T-helper 1 cell (primary cell): Measurements from ENCODE around the gene REXO4.
"Not testable (repeated sequence)": the region's sequence is repeated elsewhere in the genome, so short reads cannot be mapped to it uniquely, and the experiment has no call there.

Experiments used
- DNase-seq, 5 donors: peaks; one replicate each; pipeline ENCODE4 v3.0.0-alpha.2; 2012 to 2020
- total RNA-seq, 4 donors: gene quantifications; one replicate each; lab custom pipeline; 2026; lab: John Stamatoyannopoulos, UW

Gene REXO4, protein sequence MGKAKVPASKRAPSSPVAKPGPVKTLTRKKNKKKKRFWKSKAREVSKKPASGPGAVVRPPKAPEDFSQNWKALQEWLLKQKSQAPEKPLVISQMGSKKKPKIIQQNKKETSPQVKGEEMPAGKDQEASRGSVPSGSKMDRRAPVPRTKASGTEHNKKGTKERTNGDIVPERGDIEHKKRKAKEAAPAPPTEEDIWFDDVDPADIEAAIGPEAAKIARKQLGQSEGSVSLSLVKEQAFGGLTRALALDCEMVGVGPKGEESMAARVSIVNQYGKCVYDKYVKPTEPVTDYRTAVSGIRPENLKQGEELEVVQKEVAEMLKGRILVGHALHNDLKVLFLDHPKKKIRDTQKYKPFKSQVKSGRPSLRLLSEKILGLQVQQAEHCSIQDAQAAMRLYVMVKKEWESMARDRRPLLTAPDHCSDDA
- 23.5 to 38.2 (median 27.1) reads per million in 4 donors for total RNA-seq

DNA sequence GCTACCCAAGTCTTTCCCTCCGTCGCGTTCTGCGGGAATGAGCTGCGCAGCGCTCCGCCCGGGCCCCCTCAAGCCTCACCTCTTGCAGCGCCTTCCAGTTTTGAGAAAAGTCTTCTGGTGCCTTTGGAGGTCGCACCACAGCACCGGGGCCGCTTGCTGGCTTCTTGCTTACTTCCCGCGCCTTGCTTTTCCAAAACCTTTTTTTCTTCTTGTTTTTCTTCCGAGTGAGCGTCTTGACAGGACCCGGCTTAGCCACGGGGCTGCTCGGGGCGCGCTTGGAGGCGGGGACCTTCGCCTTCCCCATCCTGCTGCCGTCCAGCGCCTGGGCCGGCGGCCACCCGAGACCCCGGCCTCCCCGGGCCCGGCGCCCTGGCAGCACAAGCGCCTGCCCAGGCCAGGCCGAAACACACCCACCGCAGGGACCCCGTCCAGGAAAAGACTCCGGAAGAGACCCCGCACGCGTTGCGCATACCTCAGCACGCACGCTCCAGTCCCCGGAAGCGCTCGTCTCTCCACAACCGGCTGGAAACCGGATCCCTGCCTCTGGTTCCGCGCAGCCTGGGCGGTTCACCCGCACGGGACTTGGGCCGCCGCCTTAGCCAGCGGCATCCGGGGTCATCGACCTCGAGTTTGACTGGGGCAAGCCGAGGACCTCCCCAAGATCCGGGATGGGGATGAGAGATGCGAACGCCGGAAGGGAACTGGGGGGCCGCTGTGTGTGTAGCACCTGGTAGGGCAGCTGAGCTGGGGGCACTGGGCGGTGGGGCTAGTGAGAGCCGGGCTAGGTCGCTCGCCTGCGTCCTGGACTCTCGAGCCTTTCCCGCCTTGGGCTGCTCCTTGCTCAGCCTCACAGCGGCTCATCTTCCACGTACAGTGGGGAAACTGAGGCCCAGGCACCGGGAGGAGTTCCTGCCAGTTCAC, at the start of gene REXO4:
TSS of gene REXO4 (minus strand) at position 470 of the 921 bp plus-strand sequence. CDS start at position 304, 166 bp downstream.
- DNase-seq: peak; percentile 49 to 93 (median 69)

DNA sequence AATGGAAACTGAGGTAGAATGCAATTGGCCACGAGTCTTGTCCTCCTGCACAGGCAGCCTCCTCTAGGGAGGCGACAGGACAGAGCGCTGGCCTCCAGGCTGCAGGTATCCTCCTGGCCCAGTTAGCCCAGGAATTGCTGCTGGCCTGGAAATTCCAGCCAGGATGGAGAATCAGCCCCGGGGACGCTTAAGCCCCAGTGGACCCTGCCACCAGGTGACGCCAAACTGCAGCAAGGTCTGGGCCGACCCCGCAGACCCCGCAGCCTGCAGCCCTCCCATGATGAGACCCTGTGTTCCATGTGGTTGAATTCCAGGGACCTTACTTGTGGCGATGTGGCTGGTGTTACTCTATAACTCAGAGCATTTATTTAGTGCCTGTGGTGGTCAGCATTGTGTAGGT, 49.3 kb upstream of the REXO4 start:
- no peak for DNase-seq

DNA sequence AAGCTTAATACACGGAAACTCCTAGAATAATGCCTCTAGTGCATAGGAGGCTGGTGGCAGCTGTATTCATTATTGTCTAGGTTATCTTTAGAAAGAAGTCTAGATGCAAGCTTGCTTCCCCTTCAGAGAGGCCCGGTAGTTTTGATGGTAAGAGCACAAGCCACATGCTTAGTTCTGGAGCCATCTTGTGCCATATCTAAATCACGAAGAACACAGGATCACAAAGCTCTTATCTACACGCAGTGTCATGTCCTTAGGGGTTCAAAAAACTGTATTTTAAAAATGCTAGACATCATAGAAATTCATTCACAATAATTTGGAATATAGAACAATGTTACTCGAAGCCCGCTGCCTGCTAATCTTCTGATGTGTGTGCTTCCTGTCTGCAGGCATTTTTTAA, 48.2 kb upstream of the REXO4 start:
- no peak for DNase-seq

DNA sequence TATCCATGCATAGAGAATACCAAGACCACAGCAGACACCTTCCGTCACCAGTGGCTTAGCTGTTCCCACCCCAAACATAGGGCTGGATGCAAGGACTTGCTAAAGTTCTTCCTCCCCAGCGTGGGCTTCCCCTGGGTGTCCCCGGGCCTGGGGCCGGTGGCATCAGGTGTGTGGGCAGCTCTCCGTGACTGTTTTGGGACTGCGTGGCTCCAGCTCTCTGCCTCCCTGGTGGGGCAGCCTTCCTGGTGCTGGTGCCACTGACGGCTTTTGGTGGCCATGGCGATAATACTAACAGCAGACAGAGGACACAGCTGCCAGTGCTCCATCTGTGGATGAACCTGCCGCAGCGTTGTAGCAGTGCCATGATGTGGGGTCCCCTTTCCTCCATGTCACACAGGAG, 46.8 kb upstream of the REXO4 start:
- DNase-seq: no peak

DNA sequence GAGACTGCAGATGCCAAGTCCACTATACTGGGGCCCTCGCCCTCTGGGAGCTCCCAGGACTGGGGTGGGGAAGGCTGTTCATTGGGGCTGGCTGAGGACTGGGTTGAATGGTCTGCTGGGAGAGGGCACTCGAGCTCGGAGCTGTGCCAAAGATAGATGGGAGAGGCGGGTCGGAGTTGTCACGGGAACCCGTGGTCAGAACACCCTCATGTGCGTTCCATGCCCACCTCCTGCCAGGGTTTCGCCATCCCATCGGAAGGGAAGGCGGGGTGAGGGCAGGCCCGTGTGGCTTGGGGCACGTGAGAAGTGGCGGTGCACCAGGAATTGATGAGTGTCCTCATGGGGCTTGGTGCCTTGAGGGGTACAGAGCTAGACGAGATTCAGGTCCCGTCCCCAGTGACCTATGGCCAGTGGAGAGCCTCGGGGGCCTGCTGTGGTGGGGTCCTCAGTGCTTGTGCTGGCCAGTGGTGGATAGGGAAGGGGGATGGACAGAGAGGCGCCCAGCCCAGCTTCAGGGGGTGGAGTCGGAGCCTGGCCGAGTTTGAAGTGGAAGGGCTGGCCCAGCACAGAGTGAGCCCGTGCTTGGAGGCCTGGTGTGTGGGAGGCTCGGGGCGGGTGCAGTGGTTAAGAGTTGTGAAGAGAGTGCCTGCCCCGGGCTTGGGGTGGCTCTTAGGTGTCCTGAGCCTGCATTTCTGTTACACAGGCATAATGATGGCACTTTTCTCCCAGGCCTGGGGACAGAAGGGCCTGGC, 46.2 kb upstream of the REXO4 start:
- DNase-seq: no peak

DNA sequence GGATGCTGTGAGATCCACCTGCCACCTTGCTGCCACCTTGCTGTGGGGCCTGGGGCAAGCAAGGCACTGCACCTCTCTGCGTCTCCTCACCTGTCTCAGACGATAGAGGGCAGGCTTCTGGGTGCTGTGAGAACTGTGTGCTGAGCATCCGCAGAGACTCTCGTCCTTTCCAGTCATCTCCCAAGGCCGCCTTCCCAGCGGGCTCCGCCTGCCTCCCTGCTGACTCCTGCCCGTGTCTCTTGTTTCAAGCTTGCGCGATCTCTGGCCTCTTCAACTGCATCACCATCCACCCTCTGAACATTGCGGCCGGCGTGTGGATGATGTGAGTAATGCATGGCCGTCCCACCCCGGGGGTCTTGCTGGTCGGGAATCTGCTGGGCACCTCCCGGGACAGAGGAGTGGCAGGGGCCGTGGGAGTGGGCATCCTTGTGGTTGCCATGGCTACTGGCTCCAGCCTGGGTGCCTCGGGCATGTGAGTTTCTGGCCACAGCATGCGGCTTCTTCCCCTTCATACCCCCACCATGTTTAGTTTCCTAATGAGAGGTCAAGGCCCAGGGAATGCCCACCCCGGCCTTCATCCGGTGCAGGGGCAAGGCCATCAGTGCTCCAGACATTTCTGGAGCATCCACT, 45.5 kb upstream of the REXO4 start:
- no peak for DNase-seq

DNA sequence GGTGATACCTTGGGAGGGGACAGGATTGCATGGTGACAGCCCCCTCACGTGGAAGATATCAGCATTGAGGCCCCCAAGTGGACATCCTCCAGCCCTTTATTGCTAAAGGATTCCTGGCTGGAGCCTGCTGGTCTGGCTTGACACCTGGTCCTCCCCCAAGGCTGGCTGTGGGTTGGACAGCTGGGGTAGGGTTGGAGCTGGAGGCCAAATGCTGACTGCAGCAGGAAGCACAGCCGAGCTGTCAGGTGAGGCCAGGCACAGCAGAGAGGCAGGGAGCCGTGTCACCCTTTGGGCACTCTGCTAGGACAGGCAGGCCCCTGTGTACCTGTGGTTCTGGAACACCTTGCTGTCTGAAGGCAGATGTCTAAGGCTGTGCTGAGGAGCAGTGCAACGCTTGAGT, 44.2 kb upstream of the REXO4 start:
- no peak for DNase-seq

DNA sequence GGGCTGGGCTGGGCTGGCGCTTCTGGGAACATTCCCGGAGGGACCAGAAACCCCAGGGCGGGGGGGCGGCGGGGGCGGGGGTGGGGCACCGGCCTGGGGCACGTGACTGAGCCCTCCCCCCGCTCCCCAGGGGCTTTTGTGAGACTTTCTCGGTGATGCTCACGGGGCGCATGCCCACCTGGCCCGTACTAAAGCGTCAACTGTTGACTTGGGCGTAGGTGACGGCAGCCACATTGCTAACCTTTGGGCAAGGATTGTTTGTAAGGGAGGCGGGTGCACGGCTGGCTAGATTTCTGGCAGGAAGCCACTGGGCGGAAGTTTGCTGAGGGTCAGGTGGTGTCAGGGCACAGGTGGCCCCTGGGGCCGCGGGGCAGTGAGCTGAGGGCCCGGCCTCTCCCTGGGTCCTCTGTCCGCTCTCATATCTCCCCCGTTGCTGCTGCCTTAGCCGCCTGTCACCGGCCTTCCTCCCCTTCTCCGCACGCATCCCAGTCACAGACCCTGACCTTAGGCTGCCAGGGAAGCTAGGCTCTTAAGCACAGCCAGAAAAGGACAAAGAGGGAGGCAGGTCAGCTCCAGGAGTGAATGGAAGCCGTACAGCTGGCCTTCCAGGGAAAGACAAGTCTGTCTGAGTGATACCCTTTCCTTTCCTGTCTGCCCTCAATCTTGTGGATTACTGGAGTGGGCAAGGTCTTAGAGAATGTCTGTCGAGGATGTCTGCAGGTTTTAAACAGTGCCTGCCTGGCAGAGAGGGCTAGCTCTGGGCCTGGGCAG, 42.8 kb upstream of the REXO4 start:
- DNase-seq: peak in 2 of 5 donors; percentile 40 to 44

DNA sequence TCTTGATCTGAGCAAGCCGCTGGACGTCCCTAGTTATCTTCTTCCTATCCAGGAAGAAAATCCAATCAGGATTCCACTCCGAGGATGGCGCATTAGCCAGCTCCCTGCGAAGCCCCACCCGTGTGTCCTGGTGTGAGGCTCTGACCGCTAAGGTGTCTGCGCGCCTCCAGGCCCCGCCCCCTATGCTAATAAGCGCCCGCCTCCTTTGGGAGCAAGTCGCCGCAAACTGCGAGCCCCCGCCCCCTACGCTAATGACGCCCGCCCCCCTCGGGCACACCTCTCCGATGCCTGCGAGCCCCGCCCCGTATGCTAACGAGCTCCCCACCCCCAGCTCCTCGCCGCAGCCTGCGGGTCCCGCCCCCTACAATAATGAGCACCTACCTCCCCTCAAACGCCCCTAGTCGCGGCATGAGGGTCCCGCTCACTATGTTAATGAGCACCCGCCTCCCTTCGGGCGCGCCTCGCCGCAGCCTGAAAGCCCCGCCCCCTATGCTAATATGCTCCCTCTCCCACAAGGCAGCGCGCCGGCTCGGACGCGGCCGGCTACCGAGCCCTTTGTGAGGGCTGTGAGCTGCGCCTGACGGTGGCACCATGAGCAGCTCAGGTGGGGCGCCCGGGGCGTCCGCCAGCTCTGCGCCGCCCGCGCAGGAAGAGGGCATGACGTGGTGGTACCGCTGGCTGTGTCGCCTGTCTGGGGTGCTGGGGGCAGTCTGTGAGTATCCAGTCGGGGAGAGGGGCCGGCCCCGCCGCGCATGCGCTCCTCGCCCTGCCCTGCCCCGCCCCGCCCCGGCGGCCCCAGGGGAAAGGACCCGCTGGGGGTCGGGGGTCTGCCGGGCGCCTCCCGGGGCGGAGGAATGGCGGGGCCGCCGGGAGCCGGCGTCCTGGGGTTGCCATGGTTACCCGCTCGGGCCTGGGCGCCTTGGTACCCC, 41.9 kb upstream of the REXO4 start, which contains the start of gene CACFD1:
TSS of gene CACFD1 (plus strand) at position 503 of the 929 bp plus-strand sequence. CDS start at position 592, 89 bp downstream.
- DNase-seq: peak; percentile 86 to 92 (median 90)

DNA sequence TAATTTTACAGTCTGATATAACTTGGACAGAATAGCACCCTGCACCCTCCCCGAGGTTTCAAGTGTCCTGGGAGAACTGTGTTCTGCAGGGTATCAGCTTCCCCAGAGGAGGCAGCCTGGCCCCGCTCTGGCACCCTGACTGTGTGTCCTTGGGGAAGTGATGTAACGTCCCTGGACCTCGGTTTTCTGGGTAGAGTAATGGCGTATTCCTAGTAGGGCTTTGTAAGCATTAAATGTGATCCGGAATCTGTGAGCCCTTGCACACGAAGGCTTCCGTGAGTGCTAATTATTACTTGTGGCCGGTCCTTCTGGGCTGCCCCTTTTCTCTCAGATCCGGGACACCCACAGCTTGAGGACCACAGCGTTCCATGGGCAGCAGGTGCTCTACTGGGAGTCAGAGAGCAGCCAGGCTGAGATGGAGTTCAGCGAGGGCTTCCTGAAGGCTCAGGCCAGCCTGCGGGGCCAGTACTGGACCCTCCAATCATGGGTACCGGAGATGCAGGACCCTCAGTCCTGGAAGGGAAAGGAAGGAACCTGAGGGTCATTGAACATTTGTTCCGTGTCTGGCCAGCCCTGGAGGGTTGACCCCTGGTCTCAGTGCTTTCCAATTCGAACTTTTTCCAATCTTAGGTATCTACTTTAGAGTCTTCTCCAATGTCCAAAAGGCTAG, 41.0 kb upstream of the REXO4 start:
- DNase-seq: no peak

DNA sequence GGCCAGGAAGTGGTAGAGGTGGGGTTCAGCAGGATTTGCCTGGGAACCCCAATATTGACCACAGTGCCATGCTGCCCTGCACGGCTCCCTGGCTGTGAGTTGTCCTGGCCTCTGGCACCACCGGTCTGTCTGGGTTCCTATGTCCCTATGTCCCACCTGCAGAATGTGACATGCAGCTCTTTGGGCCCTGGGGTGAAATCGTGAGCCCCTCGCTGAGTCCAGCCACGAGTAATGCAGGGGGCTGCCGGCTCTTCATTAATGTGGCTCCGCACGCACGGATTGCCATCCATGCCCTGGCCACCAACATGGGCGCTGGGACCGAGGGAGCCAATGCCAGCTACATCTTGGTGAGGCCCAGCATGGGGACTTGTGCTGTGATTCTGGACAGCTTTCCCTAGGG, 39.9 kb upstream of the REXO4 start:
- DNase-seq: no peak

DNA sequence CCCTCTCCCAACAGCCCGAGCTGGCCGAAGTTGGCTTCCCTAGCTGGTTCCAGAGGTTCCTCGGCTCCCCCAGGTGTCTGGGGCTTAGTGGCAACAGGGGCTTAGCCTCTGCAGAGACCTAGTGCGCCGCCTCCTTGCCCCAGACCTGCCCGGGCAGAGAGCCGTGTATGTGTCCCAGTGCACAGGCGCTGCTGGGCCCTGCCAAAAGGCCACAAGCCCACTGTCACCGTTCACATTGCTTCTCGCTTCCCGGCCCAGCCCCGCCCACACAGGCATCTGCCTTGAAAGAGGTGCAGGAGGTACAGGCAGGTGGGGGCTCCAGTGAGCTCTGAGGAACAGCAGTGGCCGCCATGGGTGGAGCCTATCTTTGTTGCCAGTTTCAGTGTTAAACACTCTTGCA, 39.4 kb upstream of the REXO4 start:
- no peak for DNase-seq

DNA sequence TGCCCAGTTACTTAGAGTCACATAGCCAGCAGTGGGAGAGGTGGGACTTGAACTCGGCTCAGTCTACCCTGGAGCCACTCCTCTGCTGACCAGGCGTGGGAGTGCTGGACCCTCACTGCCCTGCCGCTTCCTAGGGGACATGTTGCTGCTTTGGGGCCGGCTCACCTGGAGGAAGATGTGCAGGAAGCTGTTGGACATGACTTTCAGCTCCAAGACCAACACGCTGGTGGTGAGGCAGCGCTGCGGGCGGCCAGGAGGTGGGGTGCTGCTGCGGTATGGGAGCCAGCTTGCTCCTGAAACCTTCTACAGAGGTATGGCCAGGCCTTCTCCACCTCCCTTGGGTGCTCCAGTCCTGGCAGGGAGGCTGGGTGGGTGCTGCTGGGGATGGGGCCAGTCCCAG, 38.6 kb upstream of the REXO4 start:
- no peak for DNase-seq

DNA sequence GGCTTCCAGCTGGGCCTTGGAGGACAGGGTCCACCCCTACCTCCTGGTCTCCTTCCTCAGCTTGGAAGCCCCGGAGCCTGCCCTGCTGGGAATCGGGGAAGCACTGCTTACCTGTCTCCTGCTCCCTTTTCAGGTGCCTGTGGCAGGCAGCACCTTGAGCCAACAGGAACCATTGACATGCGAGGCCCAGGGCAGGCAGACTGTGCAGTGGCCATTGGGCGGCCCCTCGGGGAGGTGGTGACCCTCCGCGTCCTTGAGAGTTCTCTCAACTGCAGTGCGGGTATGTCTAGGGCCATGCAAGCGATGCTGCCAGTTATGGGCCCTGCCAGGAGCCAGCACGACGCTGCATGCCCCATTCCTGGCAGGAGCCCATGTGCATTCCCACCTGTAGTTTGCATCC, 38.1 kb upstream of the REXO4 start:
- no peak for DNase-seq

DNA sequence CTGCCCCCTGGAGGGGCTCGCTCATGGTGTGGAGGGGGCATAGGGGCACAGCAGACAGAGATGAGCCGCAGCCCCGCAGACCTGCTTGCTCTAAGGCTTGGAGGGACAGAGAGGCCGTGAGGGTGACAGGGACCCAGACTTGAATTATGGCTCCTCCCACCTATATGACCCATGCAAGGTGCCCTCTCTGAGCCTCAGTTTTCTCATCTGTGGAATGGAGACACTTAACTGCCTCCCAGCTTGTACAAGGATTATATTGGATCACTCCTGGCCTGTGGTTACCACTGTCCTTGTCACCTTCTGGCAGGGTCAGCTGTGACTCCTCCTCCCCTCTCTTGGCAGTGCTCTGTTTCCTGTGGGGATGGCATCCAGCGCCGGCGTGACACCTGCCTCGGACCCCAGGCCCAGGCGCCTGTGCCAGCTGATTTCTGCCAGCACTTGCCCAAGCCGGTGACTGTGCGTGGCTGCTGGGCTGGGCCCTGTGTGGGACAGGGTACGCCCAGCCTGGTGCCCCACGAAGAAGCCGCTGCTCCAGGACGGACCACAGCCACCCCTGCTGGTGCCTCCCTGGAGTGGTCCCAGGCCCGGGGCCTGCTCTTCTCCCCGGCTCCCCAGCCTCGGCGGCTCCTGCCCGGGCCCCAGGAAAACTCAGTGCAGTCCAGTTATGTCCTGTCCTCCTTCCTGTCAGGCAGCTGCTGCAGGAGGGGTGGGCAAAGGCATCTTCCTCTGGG, 37.3 kb upstream of the REXO4 start:
- DNase-seq: no peak

DNA sequence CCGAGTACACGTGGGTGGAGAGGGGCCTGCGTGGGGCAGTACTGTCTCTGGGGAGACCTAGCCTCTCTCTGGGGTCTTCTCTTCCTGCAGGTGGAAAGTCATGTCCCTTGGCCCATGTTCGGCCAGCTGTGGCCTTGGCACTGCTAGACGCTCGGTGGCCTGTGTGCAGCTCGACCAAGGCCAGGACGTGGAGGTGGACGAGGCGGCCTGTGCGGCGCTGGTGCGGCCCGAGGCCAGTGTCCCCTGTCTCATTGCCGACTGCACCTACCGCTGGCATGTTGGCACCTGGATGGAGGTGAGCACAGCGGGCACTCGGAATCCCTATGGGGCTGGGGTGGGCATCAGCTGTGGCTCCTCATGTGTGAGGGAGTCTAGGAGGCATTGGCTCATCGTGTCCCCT, 36.5 kb upstream of the REXO4 start:
- DNase-seq: no peak

DNA sequence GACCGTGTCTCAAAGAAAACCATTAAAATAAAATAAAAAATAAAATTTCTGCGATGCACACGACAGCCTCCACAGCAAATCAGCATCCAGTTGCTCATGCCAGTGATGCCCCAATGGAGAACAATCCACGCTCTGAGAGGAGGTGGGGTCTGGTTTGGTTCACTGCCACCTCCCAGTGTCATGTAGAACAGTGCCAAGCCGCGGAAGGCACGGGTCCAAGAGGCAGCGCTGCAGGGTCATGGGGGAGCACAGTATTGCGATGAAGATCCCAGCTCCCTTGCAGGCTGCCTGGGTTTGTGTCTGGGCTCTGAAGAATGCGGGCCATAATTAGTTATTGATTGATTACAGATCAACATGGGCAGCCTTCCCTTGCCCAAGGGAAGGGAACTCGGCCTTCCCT, 35.8 kb upstream of the REXO4 start:
- no peak for DNase-seq

DNA sequence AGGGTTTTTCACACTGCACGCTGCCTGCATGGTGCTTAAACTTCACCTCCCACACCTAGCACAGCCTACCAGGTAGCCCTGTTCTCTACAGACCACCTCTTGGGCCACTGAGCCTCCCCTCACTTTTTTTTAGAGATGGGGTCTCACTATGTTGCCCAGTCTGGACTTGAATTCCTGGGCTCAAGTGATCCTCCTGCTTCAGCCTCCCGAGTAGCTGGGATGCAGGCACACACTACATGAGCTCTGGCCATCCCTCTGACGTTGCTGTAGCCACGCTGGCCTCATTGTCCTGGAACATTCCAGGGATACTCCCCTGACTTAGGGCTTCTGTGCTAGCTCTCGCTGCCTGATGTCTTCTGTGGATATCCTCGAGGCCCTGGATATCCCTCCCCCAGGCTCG, 34.8 kb upstream of the REXO4 start:
- DNase-seq: no peak

DNA sequence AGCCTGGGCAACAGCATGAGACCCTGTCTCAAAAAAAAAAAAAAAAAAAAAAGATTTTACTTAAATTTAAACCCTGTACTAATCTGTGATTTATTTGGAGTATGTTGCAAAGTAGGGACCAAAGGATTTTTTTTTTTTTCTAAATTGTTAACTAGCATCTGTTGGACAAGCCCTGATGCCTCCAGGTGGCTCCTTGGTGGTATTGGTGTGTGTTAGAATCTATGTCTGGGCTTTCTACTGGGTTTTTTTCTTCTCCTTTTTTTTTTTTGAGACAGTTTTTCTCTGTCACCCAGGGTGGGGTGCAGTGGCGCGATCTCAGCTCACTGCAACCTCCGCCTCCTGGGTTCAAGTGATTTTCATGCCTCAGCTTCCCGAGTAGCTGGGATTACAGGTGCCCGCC, 34.1 kb upstream of the REXO4 start:
- DNase-seq: not testable (repeated sequence)
